GM18511 (cell line): Measurements from ENCODE around the gene NXPH4.

Experiments
- ATAC-seq: cut with Tn5 transposase; IDR thresholded peaks from one replicate; pipeline ENCODE4 v1.9.1; 2021; ENCODE audit warnings: mild to moderate bottlenecking, moderate library complexity; ENCODE audit not compliant: unreplicated experiment

The NXPH4 gene

GRCh38 chr12:57201631-57202030 is 15.0 kb upstream of the NXPH4 start:
- no peak for ATAC-seq

- no peak for ATAC-seq
Measured at GRCh38 chr12:57202321-57202720, 14.3 kb upstream of the NXPH4 start.

GRCh38 chr12:57203201-57203600 is 13.4 kb upstream of the NXPH4 start:
- no peak for ATAC-seq

GRCh38 chr12:57203791-57204190 is 12.8 kb upstream of the NXPH4 start:
- ATAC-seq, result no peak

GRCh38 chr12:57204454-57204853 is 12.1 kb upstream of the NXPH4 start:
- ATAC-seq, result no peak

GRCh38 chr12:57205186-57205585 is 11.4 kb upstream of the NXPH4 start:
- no peak for ATAC-seq

GRCh38 chr12:57205931-57206330 is 10.7 kb upstream of the NXPH4 start:
- ATAC-seq, result no peak

- ATAC-seq, result no peak
Measured at GRCh38 chr12:57207731-57208630, 8.6 kb upstream of the NXPH4 start.

- no peak for ATAC-seq
Measured at GRCh38 chr12:57208631-57209282, 7.8 kb upstream of the NXPH4 start.

GRCh38 chr12:57209916-57210315 is 6.7 kb upstream of the NXPH4 start:
- no peak for ATAC-seq

GRCh38 chr12:57210461-57210860 is 6.1 kb upstream of the NXPH4 start:
- ATAC-seq, result no peak

GRCh38 chr12:57210926-57211692 is 5.5 kb upstream of the NXPH4 start:
- no peak for ATAC-seq

- no peak for ATAC-seq
Measured at GRCh38 chr12:57211791-57212700, 4.5 kb upstream of the NXPH4 start.

- no peak for ATAC-seq
Measured at GRCh38 chr12:57212701-57213057, 3.9 kb upstream of the NXPH4 start.

GRCh38 chr12:57213058-57213715 is 3.4 kb upstream of the NXPH4 start:
- no peak for ATAC-seq

GRCh38 chr12:57213763-57214397 is 2.7 kb upstream of the NXPH4 start:
- ATAC-seq, result no peak

GRCh38 chr12:57214398-57214781 is 2.2 kb upstream of the NXPH4 start:
- ATAC-seq, result peak; percentile 42

GRCh38 chr12:57215065-57215464 is 1.5 kb upstream of the NXPH4 start:
- ATAC-seq, result no peak

- ATAC-seq, result peak; percentile 53
Measured at GRCh38 chr12:57215668-57216013, 953 bp upstream of the NXPH4 start.
